ENCODE results near the gene SKIC8. TPM values are rescaled to one million over a fixed set of nuclear protein-coding genes. Genes with fewer than 3 reads are reported as not detected.

Gene SKIC8
- total and polyA plus RNA-seq, 2 of the 13 experiments (the other 11 are each of a cell fraction or from before 2014, with no cell fraction given) = 69.5 to 70.6 TPM

GRCh38 chr15:78339559-78339958 is 40.1 kb upstream of the SKIC8 start (continued):
- TF ChIP-seq ZNF768 (CRISPR knock-in tag; IDR thresholded peaks at IDR 0.05) (no peak), ZNF546 (CRISPR knock-in tag; conservative IDR thresholded peaks at IDR 0.05) (no peak)

GRCh38 chr15:78338781-78339180 is 39.4 kb upstream of the SKIC8 start:
- H3K79me2 ChIP-seq (ENCODE audit: insufficient read depth, low read length) = no peaks in the 10 kb centered on the region
- ATAC-seq = no peak
- H3K9me3 ChIP-seq (ENCODE audit: low read length) = no peaks in the 10 kb centered on the region
- H3K27me3 ChIP-seq (ENCODE audit: control insufficient read depth in 1 of 2, insufficient read depth in 2 of 2, low read length in 2 of 2) = peaks cover 6 to 42% of the 10 kb centered on the region in 2 experiments; a peak in 4 of 5 replicates
- in situ Hi-C loops (cut with HindIII; ENCODE audit: extremely low pct_ligation_motif_present, low pct_unique_long_range_greater_than_20kb) (no loop called here), intact Hi-C loops (cut with micrococcal nuclease; ENCODE audit: unreplicated experiment) (no loop called here)
- peaks cover 10% of the 10 kb centered on the region; the same call in 1 of the 2 replicates for H3K4me1 ChIP-seq (ENCODE audit: insufficient read depth, low read length)
- H3K9ac ChIP-seq (ENCODE audit: insufficient read depth, low read depth, low read length) = no peak overlapping the region
- ChIA-PET CTCF (ENCODE audit: low intra/inter-chr PET ratio, low total read pairs) (no interaction called here), POLR2A (no interaction called here)
- no peak for FAIRE-seq
- no TSS peak for BruUV-seq (replicated peaks)
- no peaks in the 10 kb centered on the region for H4K20me1 ChIP-seq (ENCODE audit: insufficient read depth, low read length)
- H3K27ac ChIP-seq (ENCODE audit: extremely low read length, insufficient read depth, low read length) = no peak overlapping the region
- TF ChIP-seq ZEB1 (IDR thresholded peaks at IDR 0.05; ENCODE audit: insufficient replicate concordance, low read depth) (no peak), ZUFSP (CRISPR knock-in tag; IDR thresholded peaks at IDR 0.05; ENCODE audit: borderline replicate concordance) (no peak), HDAC1 (CRISPR knock-in tag; IDR thresholded peaks at IDR 0.05) (no peak), MAFG (CRISPR knock-in tag; IDR thresholded peaks at IDR 0.05) (no peak), ZNF136 (CRISPR knock-in tag; IDR thresholded peaks at IDR 0.05; ENCODE audit: low read depth) (no peak), ZNF674 (CRISPR knock-in tag; IDR thresholded peaks at IDR 0.05; ENCODE audit: low read depth) (no peak), KMT2B (CRISPR knock-in tag; IDR thresholded peaks at IDR 0.05) (no peak), MYNN (CRISPR knock-in tag; IDR thresholded peaks at IDR 0.05; ENCODE audit: low read depth) (no peak), ELK4 (CRISPR knock-in tag; IDR thresholded peaks at IDR 0.05; ENCODE audit: borderline replicate concordance) (no peak), ARID4A (CRISPR knock-in tag; IDR thresholded peaks at IDR 0.05; ENCODE audit: borderline replicate concordance) (no peak), MAX (IDR thresholded peaks at IDR 0.05) (no peak)
- no peak overlapping the region for H2AFZ ChIP-seq (ENCODE audit: low read length)
- 13% methylated on average over 7 of the region's 7 CpGs for WGBS (ENCODE audit: low lambda C conversion rate)
- no peak overlapping the region for H3K4me2 ChIP-seq (ENCODE audit: low read depth, low read length)
- no peak overlapping the region for H3K4me3 ChIP-seq (replicated peaks in 1 of 3; ENCODE audit: insufficient read depth in 1 of 3, low read depth in 2 of 3, low read length in 3 of 3)
- no peaks in the 10 kb centered on the region for H3K36me3 ChIP-seq (replicated peaks in 1 of 2; ENCODE audit: control insufficient read depth in 1 of 2, insufficient read depth in 2 of 2, low read length in 2 of 2)
- no peak for DNase-seq (ENCODE audit: low spot score)
